Panc1 (cell line): ENCODE data around the gene ZFP90. TPM values are rescaled to one million over a fixed set of nuclear protein-coding genes. Genes with fewer than 3 reads are reported as not detected.
A peak's percentile ranks its signal among the peaks of the same experiment; 100 is the strongest.

ENCODE experiments used
- ATAC-seq: fragments of 200-7000 bp; cut with Tn5 transposase; 2 replicates; pipeline ENCODE4 v1.9.1; 2020; ENCODE audit warnings: mild to moderate bottlenecking, moderate library complexity
- BruUV-seq: library from RNA; stranded (reverse); fragments of 400-500 nt; replicated peaks from 2 replicates; lab custom pipeline; 2021; lab: Mats Ljungman, UMichigan
- CTCF ChIA-PET: fragments of 300-600 bp; sonication (Branson Sonifier 250); formaldehyde crosslinking; loops from one replicate; lab custom pipeline; 2022; ENCODE audit warnings: antibody characterized with exemption; lab: Charles Lee
- POLR2A ChIA-PET: fragments of 300-600 bp; sonication (Branson Sonifier 250); formaldehyde crosslinking; loops from one replicate; lab custom pipeline; 2022; ENCODE audit warnings: antibody characterized with exemption; lab: Charles Lee
- DNase-seq: peaks from one replicate; pipeline ENCODE4 v3.0.0-alpha.2; 2010; ENCODE audit warnings: low read depth, low spot score
- H3K27ac ChIP-seq: 2 replicates; pipeline ENCODE4 v1.5.1; 2011; ENCODE audit warnings: mild to moderate bottlenecking, low read length, inconsistent platforms
- H3K27me3 ChIP-seq: fragments of 200-500 bp; sonication (Bioruptor generic); 2 replicates; pipeline ENCODE4 v1.6.0; 2014; ENCODE audit warnings: low read length, inconsistent platforms; ENCODE audit not compliant: control insufficient read depth, insufficient read depth
- H3K36me3 ChIP-seq: fragments of 200-500 bp; sonication (Bioruptor generic); 2 replicates; pipeline ENCODE4 v1.5.1; 2014; ENCODE audit warnings: inconsistent platforms, mild to moderate bottlenecking, low read length, moderate library complexity; ENCODE audit not compliant: control insufficient read depth, insufficient read depth
- H3K4me1 ChIP-seq: 2 replicates; pipeline ENCODE4 v1.5.1; 2011; ENCODE audit warnings: inconsistent platforms, mild to moderate bottlenecking, low read length, moderate library complexity; ENCODE audit not compliant: control insufficient read depth, insufficient read depth
- H3K4me3 ChIP-seq, 2 experiments: 2 replicates each; pipeline ENCODE4 v1.5.1; 2011 to 2012; ENCODE audit warnings: low read depth in 2 of 2, low read length in 2 of 2, mild to moderate bottlenecking in 2 of 2, inconsistent platforms in 1 of 2, moderate library complexity in 1 of 2
- H3K9me3 ChIP-seq: fragments of 200-500 bp; sonication (Bioruptor generic); 2 replicates; pipeline ENCODE4 v1.5.1; 2014; ENCODE audit warnings: low read depth, mild to moderate bottlenecking, inconsistent platforms, low read length, moderate library complexity; ENCODE audit not compliant: control insufficient read depth, insufficient read depth
- POLR2AphosphoS5 ChIP-seq: IDR thresholded peaks from 2 replicates; pipeline ENCODE4 v1.6.1; 2012; ENCODE audit warnings: mild to moderate bottlenecking, low read depth, low read length, moderate library complexity
- REST ChIP-seq, 2 experiments: IDR thresholded peaks; 2 replicates each; pipeline ENCODE4 v1.6.1; 2011 to 2012; ENCODE audit warnings: low read depth in 2 of 2, control low read depth in 1 of 2, low read length in 1 of 2, mild to moderate bottlenecking in 1 of 2, moderate library complexity in 1 of 2; ENCODE audit not compliant: insufficient read depth in 1 of 2
- SIN3A ChIP-seq: IDR thresholded peaks from 2 replicates; pipeline ENCODE4 v1.6.1; 2012; ENCODE audit warnings: low read depth, mild to moderate bottlenecking, low read length, moderate library complexity, borderline replicate concordance; ENCODE audit not compliant: insufficient read depth
- TCF7L2 ChIP-seq: IDR thresholded peaks from 2 replicates; pipeline ENCODE4 v1.6.1; 2011; ENCODE audit warnings: mild to moderate bottlenecking, low read depth, low read length, inconsistent platforms
- in situ Hi-C: cut with HindIII; loops from 2 replicates; pipeline ENCODE4 v1.10.0; 2016; ENCODE audit warnings: low sequenced_read_pairs, low pct_unique_long_range_greater_than_20kb
- intact Hi-C: fragments of 100-400 bp; cut with micrococcal nuclease; formaldehyde crosslinking; loops from one replicate; pipeline ENCODE4 v1.10.0; 2022; ENCODE audit not compliant: unreplicated experiment
- total RNA-seq: library from RNA; stranded (reverse); gene quantifications from one replicate; pipeline ENCODE4 v1.2.1, GENCODE V29; 2021; ENCODE audit not compliant: unreplicated experiment
- TF ChIP-seq, protein P1 (sequence below): fragments of 450-650 bp; IDR thresholded peaks from 2 replicates; pipeline ENCODE4 v1.5.1; 2017; ENCODE audit warnings: mild to moderate bottlenecking

ZFP90 gene
- total RNA-seq, 1 experiment from 2014 or later: 16.8 TPM

DNA sequence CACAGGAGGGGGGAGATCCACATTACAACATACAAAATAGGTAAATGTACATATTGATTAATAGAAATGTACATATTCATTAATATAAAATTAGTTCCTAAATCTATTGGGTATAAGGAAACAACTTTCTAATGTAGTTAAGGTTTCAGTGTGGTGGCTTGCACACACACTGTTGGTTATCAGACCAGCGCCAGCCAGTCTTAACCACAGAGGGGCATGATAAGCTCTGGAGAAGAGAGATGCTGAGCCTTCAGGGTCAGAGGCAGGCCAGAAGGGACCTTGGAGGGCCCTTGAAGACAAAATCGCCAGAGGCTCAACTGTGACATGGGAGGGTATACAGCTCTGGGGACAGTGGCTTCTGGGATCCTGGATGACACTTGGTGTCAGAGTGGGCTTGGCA, 10.9 kb upstream of the ZFP90 start:
- Histone ChIP-seq H3K4me3 (no peak overlapping the region), H3K4me1 (no peaks in the 10 kb centered on the region; the same call in 1 of the 2 replicates), H3K27me3 (no peaks in the 10 kb centered on the region), H3K9me3 (no peaks in the 10 kb centered on the region), H3K36me3 (no peaks in the 10 kb centered on the region), H3K27ac (no peak overlapping the region)
- POLR2A ChIA-PET: no interaction called here
- TF ChIP-seq REST (IDR thresholded peaks at IDR 0.05; ENCODE audit: insufficient read depth in 1 of 2, low read depth in 2 of 2, low read length in 1 of 2): no peak
- no peak for TF ChIP-seq POLR2AphosphoS5
- no peak for TF ChIP-seq SIN3A
- TF ChIP-seq, protein P1, sequence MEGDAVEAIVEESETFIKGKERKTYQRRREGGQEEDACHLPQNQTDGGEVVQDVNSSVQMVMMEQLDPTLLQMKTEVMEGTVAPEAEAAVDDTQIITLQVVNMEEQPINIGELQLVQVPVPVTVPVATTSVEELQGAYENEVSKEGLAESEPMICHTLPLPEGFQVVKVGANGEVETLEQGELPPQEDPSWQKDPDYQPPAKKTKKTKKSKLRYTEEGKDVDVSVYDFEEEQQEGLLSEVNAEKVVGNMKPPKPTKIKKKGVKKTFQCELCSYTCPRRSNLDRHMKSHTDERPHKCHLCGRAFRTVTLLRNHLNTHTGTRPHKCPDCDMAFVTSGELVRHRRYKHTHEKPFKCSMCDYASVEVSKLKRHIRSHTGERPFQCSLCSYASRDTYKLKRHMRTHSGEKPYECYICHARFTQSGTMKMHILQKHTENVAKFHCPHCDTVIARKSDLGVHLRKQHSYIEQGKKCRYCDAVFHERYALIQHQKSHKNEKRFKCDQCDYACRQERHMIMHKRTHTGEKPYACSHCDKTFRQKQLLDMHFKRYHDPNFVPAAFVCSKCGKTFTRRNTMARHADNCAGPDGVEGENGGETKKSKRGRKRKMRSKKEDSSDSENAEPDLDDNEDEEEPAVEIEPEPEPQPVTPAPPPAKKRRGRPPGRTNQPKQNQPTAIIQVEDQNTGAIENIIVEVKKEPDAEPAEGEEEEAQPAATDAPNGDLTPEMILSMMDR: no peak
- TF ChIP-seq TCF7L2: no peak
- BruUV-seq: no TSS peak
- DNase-seq: no peak
- in situ Hi-C loops: no loop called here
- intact Hi-C loops: loop anchor here (10.0 kb wide), 1 partner anchor 177 kb away; no protein-coding TSS in a partner anchor
- ATAC-seq: peak; percentile 13
- CTCF ChIA-PET: interaction anchor here (2.3 kb wide), 1 partner anchor 62 kb away, joined by 10 read pairs; no protein-coding TSS in a partner anchor

DNA sequence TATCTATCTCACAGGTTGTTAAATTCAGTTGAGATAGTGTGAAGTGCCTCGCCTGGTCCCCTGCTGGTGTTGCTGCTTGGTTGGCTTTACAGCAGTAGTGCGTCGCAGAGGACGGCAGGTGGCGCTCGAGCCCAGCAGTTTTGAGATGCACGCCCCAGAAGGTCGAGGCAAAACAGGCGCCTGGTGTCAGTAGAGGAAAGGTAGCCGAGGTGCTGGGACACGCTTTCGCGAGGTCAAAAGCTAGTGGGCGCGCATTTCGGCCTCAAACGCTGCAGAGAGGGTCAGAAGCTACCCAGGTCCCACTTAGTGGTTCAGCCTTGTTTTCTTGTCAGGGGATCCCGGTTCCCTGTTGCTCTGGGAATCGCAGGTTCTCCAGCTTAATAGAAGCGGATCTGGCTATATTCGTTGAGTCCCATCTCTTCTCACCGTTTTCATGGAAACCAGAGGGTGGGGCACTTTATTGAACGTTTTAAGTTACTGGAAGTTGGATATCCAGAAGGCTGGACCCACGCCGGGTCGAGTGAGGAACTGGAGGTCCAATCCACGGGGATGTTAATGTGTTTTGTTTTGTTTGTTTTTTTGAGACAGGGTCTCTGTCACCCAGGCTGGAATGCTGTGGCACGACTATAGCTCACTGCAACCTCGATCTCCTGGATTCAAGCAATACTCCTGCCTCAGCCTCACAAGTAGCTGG, 10.3 kb upstream of the ZFP90 start:
- Histone ChIP-seq H3K4me3 (peak overlapping the region; percentile 73 to 74), H3K27me3 (no peaks in the 10 kb centered on the region), H3K27ac (no peak overlapping the region), H3K36me3 (no peaks in the 10 kb centered on the region), H3K4me1 (no peaks in the 10 kb centered on the region; the same call in 1 of the 2 replicates), H3K9me3 (no peaks in the 10 kb centered on the region)
- TF ChIP-seq, protein P1: peak; percentile 90
- TF ChIP-seq TCF7L2 (no peak), REST (IDR thresholded peaks at IDR 0.05; ENCODE audit: insufficient read depth in 1 of 2, low read depth in 2 of 2, low read length in 1 of 2) (no peak), SIN3A (no peak), POLR2AphosphoS5 (no peak)
- no TSS peak for BruUV-seq
- ATAC-seq: peak; percentile 88
- intact Hi-C loops (loop anchor here (10.0 kb wide), 1 partner anchor 176 kb away; no protein-coding TSS in a partner anchor), in situ Hi-C loops (no loop called here)
- peak; percentile 64 for DNase-seq
- ChIA-PET POLR2A (no interaction called here), CTCF (interaction anchor here (0.5 to 2.3 kb wide), 4 partner anchors 8 to 1668 kb away, joined by 3 to 10 read pairs (median 4); no protein-coding TSS in a partner anchor)
